Activated B cell treated with CpG ODN at 0.5 μM for 24 hours (primary cell): ENCODE measurements around the gene CFAP99. TPM values are rescaled to one million over a fixed set of nuclear protein-coding genes. Genes with fewer than 3 reads are reported as not detected.

Experiments
- ATAC-seq: fragments of 200-7000 bp; cut with Tn5 transposase; one replicate; pipeline ENCODE4 v1.10.0; 2021; ENCODE audit warnings: low read depth, mild to moderate bottlenecking, moderate library complexity
- CTCF ChIA-PET: fragments of 350-600 bp; sonication (Branson Sonifier 250); formaldehyde crosslinking; loops from one replicate; lab custom pipeline; 2021; ENCODE audit warnings: antibody characterized with exemption; lab: Charles Lee
- POLR2A ChIA-PET: fragments of 350-600 bp; sonication (Branson Sonifier 250); formaldehyde crosslinking; loops from one replicate; lab custom pipeline; 2021; ENCODE audit warnings: antibody characterized with exemption; lab: Charles Lee
- DNase-seq: peaks from one replicate; pipeline ENCODE4 v3.0.0; 2022
- H3K27ac Mint-ChIP-seq: one replicate; pipeline ENCODE4 v1.8.0; 2020; ENCODE audit warnings: mixed read lengths
- H3K27me3 Mint-ChIP-seq: one replicate; pipeline ENCODE4 v1.8.0; 2021; ENCODE audit warnings: mixed read lengths
- H3K36me3 Mint-ChIP-seq: one replicate; pipeline ENCODE4 v1.8.0; 2021; ENCODE audit warnings: low read depth, mixed read lengths
- H3K4me1 Mint-ChIP-seq: one replicate; pipeline ENCODE4 v1.8.0; 2021; ENCODE audit warnings: mixed read lengths
- H3K4me3 Mint-ChIP-seq: one replicate; pipeline ENCODE4 v1.8.0; 2020; ENCODE audit warnings: mild to moderate bottlenecking, mixed read lengths
- H3K9me3 Mint-ChIP-seq: one replicate; pipeline ENCODE4 v1.8.0; 2020; ENCODE audit warnings: mixed read lengths
- CTCF ChIP-seq: fragments of 200-600 bp; IDR thresholded peaks from one replicate; pipeline ENCODE4 v1.8.0; 2022; ENCODE audit warnings: antibody characterized with exemption, mild to moderate bottlenecking
- intact Hi-C: fragments of 100-400 bp; cut with micrococcal nuclease; formaldehyde crosslinking; loops from one replicate; pipeline ENCODE4 v1.15.1; 2024
- total RNA-seq: library from RNA; stranded (reverse); gene quantifications from 2 replicates; pipeline ENCODE4 v1.2.3, GENCODE V29; 2022

Gene CFAP99
- total RNA-seq, 1 donor from 2014 or later = not detected

- no peaks in the 10 kb centered on the region for H3K36me3 Mint-ChIP-seq
- no peak for ATAC-seq
- H3K27ac Mint-ChIP-seq = no peak overlapping the region
- POLR2A ChIA-PET = no interaction called here
- H3K4me1 Mint-ChIP-seq = peaks cover 4% of the 10 kb centered on the region
- H3K9me3 Mint-ChIP-seq = no peaks in the 10 kb centered on the region
- CTCF ChIA-PET = no interaction called here
- intact Hi-C loops = no loop called here
- no peak for DNase-seq
- no peak overlapping the region for H3K4me3 Mint-ChIP-seq
- H3K27me3 Mint-ChIP-seq = no peaks in the 10 kb centered on the region
- no peak for TF ChIP-seq CTCF
These were observed 20.3 kb downstream of the CFAP99 start for GRCh38 chr4:2438822-2439718.

GRCh38 chr4:2441393-2442174 is 22.8 kb downstream of the CFAP99 start:
- DNase-seq (peak; percentile 61), ATAC-seq (peak; percentile 100)
- no peaks in the 10 kb centered on the region for H3K27me3 Mint-ChIP-seq
- H3K4me1 Mint-ChIP-seq = peaks cover 4% of the 10 kb centered on the region
- H3K36me3 Mint-ChIP-seq = no peaks in the 10 kb centered on the region
- ChIA-PET POLR2A (interaction anchor here (0.6 to 0.7 kb wide), 2 partner anchors 94 kb away, joined by 3 read pairs; no protein-coding TSS in a partner anchor), CTCF (interaction anchor here (1.0 to 5.3 kb wide), 10 partner anchors 21 to 222 kb away, joined by 3 to 39 read pairs (median 4); partner anchors contain the start of genes FAM193A and RNF4)
- no peak overlapping the region for H3K4me3 Mint-ChIP-seq
- intact Hi-C loops = loop anchor here (1.0 to 2.0 kb wide), 7 partner anchors 21 to 221 kb away; partner anchors contain the start of genes CFAP99, RNF4 and ZFYVE28
- TF ChIP-seq CTCF = no peak
- no peaks in the 10 kb centered on the region for H3K9me3 Mint-ChIP-seq
- no peak overlapping the region for H3K27ac Mint-ChIP-seq

- Mint-ChIP-seq H3K27ac (no peak overlapping the region), H3K4me3 (no peak overlapping the region), H3K27me3 (no peaks in the 10 kb centered on the region), H3K36me3 (no peaks in the 10 kb centered on the region), H3K4me1 (peaks cover 4% of the 10 kb centered on the region), H3K9me3 (no peaks in the 10 kb centered on the region)
- no peak for TF ChIP-seq CTCF
- intact Hi-C loops = no loop called here
- DNase-seq = no peak
- ChIA-PET CTCF (interaction anchor here (1.0 to 5.3 kb wide), 11 partner anchors 20 to 222 kb away, joined by 3 to 39 read pairs (median 3); partner anchors contain the start of genes FAM193A and RNF4), POLR2A (interaction anchor here (0.6 to 0.9 kb wide), 2 partner anchors 94 to 201 kb away, joined by 3 read pairs; partner anchors contain the start of genes HAUS3 and POLN)
- no peak for ATAC-seq
These were observed 23.6 kb downstream of the CFAP99 start for GRCh38 chr4:2442175-2442993.

GRCh38 chr4:2443061-2443730 is 24.4 kb downstream of the CFAP99 start:
- intact Hi-C loops = no loop called here
- DNase-seq (no peak), ATAC-seq (no peak)
- Mint-ChIP-seq H3K27ac (no peak overlapping the region), H3K4me3 (no peak overlapping the region), H3K4me1 (peaks cover 4% of the 10 kb centered on the region), H3K9me3 (no peaks in the 10 kb centered on the region), H3K27me3 (no peaks in the 10 kb centered on the region), H3K36me3 (no peaks in the 10 kb centered on the region)
- CTCF ChIA-PET = interaction anchor here (1.1 to 5.3 kb wide), 4 partner anchors 19 to 223 kb away, joined by 3 to 39 read pairs (median 6); no protein-coding TSS in a partner anchor
- TF ChIP-seq CTCF = no peak
- POLR2A ChIA-PET = interaction anchor here (0.6 to 0.9 kb wide), 2 partner anchors 201 kb away, joined by 3 read pairs; partner anchors contain the start of genes HAUS3 and POLN
